ENCODE results near the gene IGSF6. TPM values are rescaled to one million over a fixed set of nuclear protein-coding genes. Genes with fewer than 3 reads are reported as not detected.

Gene IGSF6
- total and polyA plus RNA-seq, 9 of the 15 experiments (the other 6 are each of a cell fraction or from before 2014, with no cell fraction given) = 0.07 TPM; not detected in 8

DNA sequence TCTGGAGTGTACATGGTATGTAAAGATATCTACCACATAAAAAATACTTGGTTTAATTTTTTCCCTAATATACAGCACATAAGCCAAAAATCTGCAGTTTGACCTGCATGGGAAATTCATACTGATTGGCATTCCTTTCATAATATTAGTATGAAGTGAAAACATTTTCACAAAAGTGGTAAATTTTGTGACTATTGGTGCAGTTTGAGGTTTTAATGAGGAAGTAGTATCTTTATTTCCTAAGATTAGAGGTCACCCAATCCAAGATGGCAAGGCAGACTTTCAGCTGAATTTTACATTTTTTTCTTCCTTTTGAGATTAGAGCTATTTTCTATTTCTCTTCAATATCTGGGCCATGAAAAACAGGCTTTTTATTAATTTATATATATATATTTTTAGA is 31.8 kb downstream of the IGSF6 start (continued):
- TF ChIP-seq, protein P1, sequence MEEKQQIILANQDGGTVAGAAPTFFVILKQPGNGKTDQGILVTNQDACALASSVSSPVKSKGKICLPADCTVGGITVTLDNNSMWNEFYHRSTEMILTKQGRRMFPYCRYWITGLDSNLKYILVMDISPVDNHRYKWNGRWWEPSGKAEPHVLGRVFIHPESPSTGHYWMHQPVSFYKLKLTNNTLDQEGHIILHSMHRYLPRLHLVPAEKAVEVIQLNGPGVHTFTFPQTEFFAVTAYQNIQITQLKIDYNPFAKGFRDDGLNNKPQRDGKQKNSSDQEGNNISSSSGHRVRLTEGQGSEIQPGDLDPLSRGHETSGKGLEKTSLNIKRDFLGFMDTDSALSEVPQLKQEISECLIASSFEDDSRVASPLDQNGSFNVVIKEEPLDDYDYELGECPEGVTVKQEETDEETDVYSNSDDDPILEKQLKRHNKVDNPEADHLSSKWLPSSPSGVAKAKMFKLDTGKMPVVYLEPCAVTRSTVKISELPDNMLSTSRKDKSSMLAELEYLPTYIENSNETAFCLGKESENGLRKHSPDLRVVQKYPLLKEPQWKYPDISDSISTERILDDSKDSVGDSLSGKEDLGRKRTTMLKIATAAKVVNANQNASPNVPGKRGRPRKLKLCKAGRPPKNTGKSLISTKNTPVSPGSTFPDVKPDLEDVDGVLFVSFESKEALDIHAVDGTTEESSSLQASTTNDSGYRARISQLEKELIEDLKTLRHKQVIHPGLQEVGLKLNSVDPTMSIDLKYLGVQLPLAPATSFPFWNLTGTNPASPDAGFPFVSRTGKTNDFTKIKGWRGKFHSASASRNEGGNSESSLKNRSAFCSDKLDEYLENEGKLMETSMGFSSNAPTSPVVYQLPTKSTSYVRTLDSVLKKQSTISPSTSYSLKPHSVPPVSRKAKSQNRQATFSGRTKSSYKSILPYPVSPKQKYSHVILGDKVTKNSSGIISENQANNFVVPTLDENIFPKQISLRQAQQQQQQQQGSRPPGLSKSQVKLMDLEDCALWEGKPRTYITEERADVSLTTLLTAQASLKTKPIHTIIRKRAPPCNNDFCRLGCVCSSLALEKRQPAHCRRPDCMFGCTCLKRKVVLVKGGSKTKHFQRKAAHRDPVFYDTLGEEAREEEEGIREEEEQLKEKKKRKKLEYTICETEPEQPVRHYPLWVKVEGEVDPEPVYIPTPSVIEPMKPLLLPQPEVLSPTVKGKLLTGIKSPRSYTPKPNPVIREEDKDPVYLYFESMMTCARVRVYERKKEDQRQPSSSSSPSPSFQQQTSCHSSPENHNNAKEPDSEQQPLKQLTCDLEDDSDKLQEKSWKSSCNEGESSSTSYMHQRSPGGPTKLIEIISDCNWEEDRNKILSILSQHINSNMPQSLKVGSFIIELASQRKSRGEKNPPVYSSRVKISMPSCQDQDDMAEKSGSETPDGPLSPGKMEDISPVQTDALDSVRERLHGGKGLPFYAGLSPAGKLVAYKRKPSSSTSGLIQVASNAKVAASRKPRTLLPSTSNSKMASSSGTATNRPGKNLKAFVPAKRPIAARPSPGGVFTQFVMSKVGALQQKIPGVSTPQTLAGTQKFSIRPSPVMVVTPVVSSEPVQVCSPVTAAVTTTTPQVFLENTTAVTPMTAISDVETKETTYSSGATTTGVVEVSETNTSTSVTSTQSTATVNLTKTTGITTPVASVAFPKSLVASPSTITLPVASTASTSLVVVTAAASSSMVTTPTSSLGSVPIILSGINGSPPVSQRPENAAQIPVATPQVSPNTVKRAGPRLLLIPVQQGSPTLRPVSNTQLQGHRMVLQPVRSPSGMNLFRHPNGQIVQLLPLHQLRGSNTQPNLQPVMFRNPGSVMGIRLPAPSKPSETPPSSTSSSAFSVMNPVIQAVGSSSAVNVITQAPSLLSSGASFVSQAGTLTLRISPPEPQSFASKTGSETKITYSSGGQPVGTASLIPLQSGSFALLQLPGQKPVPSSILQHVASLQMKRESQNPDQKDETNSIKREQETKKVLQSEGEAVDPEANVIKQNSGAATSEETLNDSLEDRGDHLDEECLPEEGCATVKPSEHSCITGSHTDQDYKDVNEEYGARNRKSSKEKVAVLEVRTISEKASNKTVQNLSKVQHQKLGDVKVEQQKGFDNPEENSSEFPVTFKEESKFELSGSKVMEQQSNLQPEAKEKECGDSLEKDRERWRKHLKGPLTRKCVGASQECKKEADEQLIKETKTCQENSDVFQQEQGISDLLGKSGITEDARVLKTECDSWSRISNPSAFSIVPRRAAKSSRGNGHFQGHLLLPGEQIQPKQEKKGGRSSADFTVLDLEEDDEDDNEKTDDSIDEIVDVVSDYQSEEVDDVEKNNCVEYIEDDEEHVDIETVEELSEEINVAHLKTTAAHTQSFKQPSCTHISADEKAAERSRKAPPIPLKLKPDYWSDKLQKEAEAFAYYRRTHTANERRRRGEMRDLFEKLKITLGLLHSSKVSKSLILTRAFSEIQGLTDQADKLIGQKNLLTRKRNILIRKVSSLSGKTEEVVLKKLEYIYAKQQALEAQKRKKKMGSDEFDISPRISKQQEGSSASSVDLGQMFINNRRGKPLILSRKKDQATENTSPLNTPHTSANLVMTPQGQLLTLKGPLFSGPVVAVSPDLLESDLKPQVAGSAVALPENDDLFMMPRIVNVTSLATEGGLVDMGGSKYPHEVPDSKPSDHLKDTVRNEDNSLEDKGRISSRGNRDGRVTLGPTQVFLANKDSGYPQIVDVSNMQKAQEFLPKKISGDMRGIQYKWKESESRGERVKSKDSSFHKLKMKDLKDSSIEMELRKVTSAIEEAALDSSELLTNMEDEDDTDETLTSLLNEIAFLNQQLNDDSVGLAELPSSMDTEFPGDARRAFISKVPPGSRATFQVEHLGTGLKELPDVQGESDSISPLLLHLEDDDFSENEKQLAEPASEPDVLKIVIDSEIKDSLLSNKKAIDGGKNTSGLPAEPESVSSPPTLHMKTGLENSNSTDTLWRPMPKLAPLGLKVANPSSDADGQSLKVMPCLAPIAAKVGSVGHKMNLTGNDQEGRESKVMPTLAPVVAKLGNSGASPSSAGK (IDR thresholded peaks at IDR 0.05) = no peak
